HL-60 (cell line): ENCODE data around the gene VSX2.

ENCODE experiments used
- DNase-seq, 2 experiments: peaks; one replicate each; pipeline ENCODE4 v3.0.0-alpha.2; 2010 to 2020; ENCODE audit warnings: low read depth in 1 of 2, low spot score in 1 of 2
- H3K27ac ChIP-seq: fragments of 250-450 bp; sonication (Bioruptor Pico); replicated peaks from 2 replicates; pipeline ENCODE4 v1.5.1; 2020; ENCODE audit warnings: mild to moderate bottlenecking, moderate library complexity
- H3K27me3 ChIP-seq: fragments of 250-450 bp; sonication (Bioruptor Pico); 2 replicates; pipeline ENCODE4 v1.5.1; 2021; ENCODE audit warnings: mild to moderate bottlenecking, moderate library complexity; ENCODE audit not compliant: insufficient read depth, poor library complexity, severe bottlenecking
- H3K4me3 ChIP-seq: replicated peaks from 2 replicates; pipeline ENCODE4 v1.5.1; 2011; ENCODE audit warnings: mild to moderate bottlenecking, control low read depth, low read length; ENCODE audit not compliant: insufficient read depth
- CTCF ChIP-seq: IDR thresholded peaks from one replicate; pipeline ENCODE4 v1.5.1; 2011; ENCODE audit warnings: low read length, control low read depth, inconsistent platforms; ENCODE audit not compliant: insufficient read depth
- GABPA ChIP-seq: IDR thresholded peaks from 2 replicates; pipeline ENCODE4 v1.6.1; 2012; ENCODE audit warnings: low read depth
- POLR2AphosphoS5 ChIP-seq: IDR thresholded peaks from 2 replicates; pipeline ENCODE4 v1.6.1; 2012; ENCODE audit warnings: low read depth
- REST ChIP-seq: IDR thresholded peaks from 2 replicates; pipeline ENCODE4 v1.6.1; 2012; ENCODE audit warnings: low read depth; ENCODE audit not compliant: insufficient replicate concordance
- SPI1 ChIP-seq: IDR thresholded peaks from 2 replicates; pipeline ENCODE4 v1.6.1; 2012; ENCODE audit warnings: low read depth, mild to moderate bottlenecking, borderline replicate concordance

VSX2 gene

GRCh38 chr14:74249433-74250375 is 10.5 kb downstream of the VSX2 start:
- DNase-seq = no peak
- H3K27me3 ChIP-seq = no peaks in the 10 kb centered on the region
- no peak for TF ChIP-seq POLR2AphosphoS5
- TF ChIP-seq SPI1 = no peak
- TF ChIP-seq REST = no peak
- no peak for TF ChIP-seq GABPA
- TF ChIP-seq CTCF = no peak
- H3K27ac ChIP-seq = no peak overlapping the region
- H3K4me3 ChIP-seq = no peak overlapping the region

GRCh38 chr14:74255281-74255680 is 16.0 kb downstream of the VSX2 start:
- no peaks in the 10 kb centered on the region for H3K27me3 ChIP-seq
- no peak overlapping the region for H3K4me3 ChIP-seq
- no peak for DNase-seq
- no peak for TF ChIP-seq CTCF
- TF ChIP-seq GABPA = no peak
- TF ChIP-seq POLR2AphosphoS5 = no peak
- TF ChIP-seq SPI1 = no peak
- TF ChIP-seq REST = no peak
- H3K27ac ChIP-seq = no peak overlapping the region

- Histone ChIP-seq H3K4me3 (peak overlapping the region; percentile 46), H3K27ac (no peak overlapping the region), H3K27me3 (no peaks in the 10 kb centered on the region)
- DNase-seq = peak; percentile 1 to 8
- TF ChIP-seq REST = no peak
- TF ChIP-seq POLR2AphosphoS5 = no peak
- no peak for TF ChIP-seq GABPA
- no peak for TF ChIP-seq SPI1
- no peak for TF ChIP-seq CTCF
Measured at GRCh38 chr14:74257078-74257940, 18.1 kb downstream of the VSX2 start.
